ENCODE measurements around the gene MYO6.

Gene MYO6

GRCh38 chr6:75870389-75870788 is 121.3 kb downstream of the MYO6 start:
- Histone ChIP-seq H3K4me1 (ENCODE audit: control insufficient read depth, insufficient read depth, low read length, poor library complexity, severe bottlenecking) (no peaks in the 10 kb centered on the region), H3K36me3 (ENCODE audit: control insufficient read depth, insufficient read depth, low read length) (no peaks in the 10 kb centered on the region), H3K9me3 (ENCODE audit: control insufficient read depth, low read length) (no peaks in the 10 kb centered on the region), H3K27me3 (replicated peaks; ENCODE audit: control insufficient read depth, insufficient read depth, low read length, poor library complexity, severe bottlenecking) (no peaks in the 10 kb centered on the region), H3K4me3 (ENCODE audit: insufficient read depth, low read depth, low read length, poor library complexity, severe bottlenecking) (no peak overlapping the region), H3K27ac (ENCODE audit: insufficient read depth, low read length, poor library complexity, severe bottlenecking) (no peak overlapping the region)
- no peak for DNase-seq

GRCh38 chr6:75874224-75874623 is 125.2 kb downstream of the MYO6 start:
- no peaks in the 10 kb centered on the region for H3K9me3 ChIP-seq (ENCODE audit: control insufficient read depth, low read length)
- H3K36me3 ChIP-seq (ENCODE audit: control insufficient read depth, insufficient read depth, low read length) = no peaks in the 10 kb centered on the region
- no peak for DNase-seq
- H3K4me3 ChIP-seq (ENCODE audit: insufficient read depth, low read depth, low read length, poor library complexity, severe bottlenecking) = no peak overlapping the region
- H3K27me3 ChIP-seq (replicated peaks; ENCODE audit: control insufficient read depth, insufficient read depth, low read length, poor library complexity, severe bottlenecking) = no peaks in the 10 kb centered on the region
- H3K4me1 ChIP-seq (ENCODE audit: control insufficient read depth, insufficient read depth, low read length, poor library complexity, severe bottlenecking) = no peaks in the 10 kb centered on the region
- no peak overlapping the region for H3K27ac ChIP-seq (ENCODE audit: insufficient read depth, low read length, poor library complexity, severe bottlenecking)

- Histone ChIP-seq H3K36me3 (ENCODE audit: control insufficient read depth, insufficient read depth, low read length) (no peaks in the 10 kb centered on the region), H3K4me3 (ENCODE audit: insufficient read depth, low read depth, low read length, poor library complexity, severe bottlenecking) (no peak overlapping the region), H3K27me3 (replicated peaks; ENCODE audit: control insufficient read depth, insufficient read depth, low read length, poor library complexity, severe bottlenecking) (no peaks in the 10 kb centered on the region), H3K27ac (ENCODE audit: insufficient read depth, low read length, poor library complexity, severe bottlenecking) (no peak overlapping the region), H3K4me1 (ENCODE audit: control insufficient read depth, insufficient read depth, low read length, poor library complexity, severe bottlenecking) (no peaks in the 10 kb centered on the region), H3K9me3 (ENCODE audit: control insufficient read depth, low read length) (no peaks in the 10 kb centered on the region)
- no peak for DNase-seq
Observed at GRCh38 chr6:75876152-75876551, 127.1 kb downstream of the MYO6 start.

DNA sequence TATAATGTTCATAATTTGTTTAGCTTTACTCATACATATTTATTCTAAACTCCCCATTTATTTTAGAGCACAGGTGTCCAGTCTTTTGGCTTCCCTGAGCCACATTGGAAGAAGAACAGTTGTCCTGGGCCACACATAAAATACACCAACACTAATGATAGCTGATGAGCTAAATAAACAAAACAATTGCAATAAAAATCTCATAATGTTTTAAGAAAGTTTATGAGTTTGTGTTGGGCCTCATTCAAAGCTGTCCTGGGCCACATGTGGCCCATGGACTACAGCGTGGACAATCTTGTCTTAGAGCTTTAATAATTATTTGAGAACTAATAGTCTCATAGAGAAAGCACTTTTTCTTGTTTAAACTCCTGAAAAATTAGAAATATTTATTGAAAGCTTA is 131.3 kb downstream of the MYO6 start:
- Histone ChIP-seq H3K27ac (ENCODE audit: insufficient read depth, low read length, poor library complexity, severe bottlenecking) (no peak overlapping the region), H3K27me3 (replicated peaks; ENCODE audit: control insufficient read depth, insufficient read depth, low read length, poor library complexity, severe bottlenecking) (no peaks in the 10 kb centered on the region), H3K4me3 (ENCODE audit: insufficient read depth, low read depth, low read length, poor library complexity, severe bottlenecking) (no peak overlapping the region), H3K9me3 (ENCODE audit: control insufficient read depth, low read length) (no peaks in the 10 kb centered on the region), H3K36me3 (ENCODE audit: control insufficient read depth, insufficient read depth, low read length) (no peaks in the 10 kb centered on the region), H3K4me1 (ENCODE audit: control insufficient read depth, insufficient read depth, low read length, poor library complexity, severe bottlenecking) (no peaks in the 10 kb centered on the region)
- no peak for DNase-seq

DNA sequence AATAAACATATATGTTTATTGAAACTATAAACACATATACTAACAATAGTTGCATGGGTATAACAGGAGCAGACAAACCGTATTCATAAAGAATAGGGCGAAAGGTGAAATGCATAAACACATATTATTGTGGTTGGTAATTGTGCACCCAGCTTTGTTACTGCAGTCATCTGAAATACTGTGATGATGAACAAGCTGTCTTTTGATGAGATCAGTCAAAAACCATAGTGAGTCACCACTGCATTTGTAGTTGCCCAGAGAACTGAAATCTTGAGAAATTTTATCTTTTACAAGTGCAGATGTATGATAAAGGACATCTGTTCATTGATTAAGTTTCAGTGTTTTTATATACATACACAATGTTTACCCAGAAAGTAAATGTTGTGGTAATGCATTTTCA is 133.7 kb downstream of the MYO6 start:
- Histone ChIP-seq H3K4me3 (ENCODE audit: insufficient read depth, low read depth, low read length, poor library complexity, severe bottlenecking) (no peak overlapping the region), H3K27me3 (replicated peaks; ENCODE audit: control insufficient read depth, insufficient read depth, low read length, poor library complexity, severe bottlenecking) (no peaks in the 10 kb centered on the region), H3K9me3 (ENCODE audit: control insufficient read depth, low read length) (no peaks in the 10 kb centered on the region), H3K4me1 (ENCODE audit: control insufficient read depth, insufficient read depth, low read length, poor library complexity, severe bottlenecking) (no peaks in the 10 kb centered on the region), H3K36me3 (ENCODE audit: control insufficient read depth, insufficient read depth, low read length) (no peaks in the 10 kb centered on the region), H3K27ac (ENCODE audit: insufficient read depth, low read length, poor library complexity, severe bottlenecking) (no peak overlapping the region)
- DNase-seq = no peak

DNA sequence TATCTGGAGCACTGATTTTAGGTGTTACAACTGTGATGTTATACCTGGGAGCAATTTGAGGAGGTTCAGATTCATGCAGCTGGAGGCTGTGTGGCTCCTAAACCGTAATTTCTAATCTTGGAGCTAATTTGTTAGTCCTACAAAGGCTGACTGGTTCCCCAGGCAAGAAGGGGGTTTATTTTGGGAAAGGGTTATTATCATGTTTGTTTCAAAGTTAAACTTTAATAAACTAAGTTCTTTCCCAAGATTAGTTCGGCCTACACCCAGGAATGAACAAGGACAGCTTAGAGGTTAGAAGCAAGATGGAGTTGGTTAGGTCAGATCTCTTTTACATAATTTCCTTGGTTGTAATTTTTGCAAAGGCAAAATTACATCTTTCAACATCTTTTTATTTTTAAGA is 135.8 kb downstream of the MYO6 start:
- H3K27ac ChIP-seq (ENCODE audit: insufficient read depth, low read length, poor library complexity, severe bottlenecking) = no peak overlapping the region
- H3K36me3 ChIP-seq (ENCODE audit: control insufficient read depth, insufficient read depth, low read length) = no peaks in the 10 kb centered on the region
- no peak for DNase-seq

GRCh38 chr6:75892384-75892783 is 143.3 kb downstream of the MYO6 start:
- no peak overlapping the region for H3K4me3 ChIP-seq (ENCODE audit: insufficient read depth, low read depth, low read length, poor library complexity, severe bottlenecking)
- H3K27ac ChIP-seq (ENCODE audit: insufficient read depth, low read length, poor library complexity, severe bottlenecking) = no peak overlapping the region
- no peaks in the 10 kb centered on the region for H3K27me3 ChIP-seq (replicated peaks; ENCODE audit: control insufficient read depth, insufficient read depth, low read length, poor library complexity, severe bottlenecking)
- no peaks in the 10 kb centered on the region for H3K4me1 ChIP-seq (ENCODE audit: control insufficient read depth, insufficient read depth, low read length, poor library complexity, severe bottlenecking)
- DNase-seq = no peak
- H3K36me3 ChIP-seq (ENCODE audit: control insufficient read depth, insufficient read depth, low read length) = no peaks in the 10 kb centered on the region
- H3K9me3 ChIP-seq (ENCODE audit: control insufficient read depth, low read length) = no peaks in the 10 kb centered on the region

More for the DNA sequence above, 135.8 kb downstream of the MYO6 start:
- H3K9me3 ChIP-seq (ENCODE audit: control insufficient read depth, low read length) = no peaks in the 10 kb centered on the region
- H3K4me3 ChIP-seq (ENCODE audit: insufficient read depth, low read depth, low read length, poor library complexity, severe bottlenecking) = no peak overlapping the region
- H3K27me3 ChIP-seq (replicated peaks; ENCODE audit: control insufficient read depth, insufficient read depth, low read length, poor library complexity, severe bottlenecking) = no peaks in the 10 kb centered on the region
- no peaks in the 10 kb centered on the region for H3K4me1 ChIP-seq (ENCODE audit: control insufficient read depth, insufficient read depth, low read length, poor library complexity, severe bottlenecking)

GRCh38 chr6:75893058-75893775 is 144.2 kb downstream of the MYO6 start:
- no peak for DNase-seq
- H3K27ac ChIP-seq (ENCODE audit: insufficient read depth, low read length, poor library complexity, severe bottlenecking) = no peak overlapping the region
- no peak overlapping the region for H3K4me3 ChIP-seq (ENCODE audit: insufficient read depth, low read depth, low read length, poor library complexity, severe bottlenecking)
- no peaks in the 10 kb centered on the region for H3K4me1 ChIP-seq (ENCODE audit: control insufficient read depth, insufficient read depth, low read length, poor library complexity, severe bottlenecking)
- H3K9me3 ChIP-seq (ENCODE audit: control insufficient read depth, low read length) = no peaks in the 10 kb centered on the region
- H3K27me3 ChIP-seq (replicated peaks; ENCODE audit: control insufficient read depth, insufficient read depth, low read length, poor library complexity, severe bottlenecking) = no peaks in the 10 kb centered on the region
- H3K36me3 ChIP-seq (ENCODE audit: control insufficient read depth, insufficient read depth, low read length) = no peaks in the 10 kb centered on the region

GRCh38 chr6:75893776-75894152 is 144.7 kb downstream of the MYO6 start:
- Histone ChIP-seq H3K27ac (ENCODE audit: insufficient read depth, low read length, poor library complexity, severe bottlenecking) (no peak overlapping the region), H3K36me3 (ENCODE audit: control insufficient read depth, insufficient read depth, low read length) (no peaks in the 10 kb centered on the region), H3K4me1 (ENCODE audit: control insufficient read depth, insufficient read depth, low read length, poor library complexity, severe bottlenecking) (no peaks in the 10 kb centered on the region), H3K9me3 (ENCODE audit: control insufficient read depth, low read length) (no peaks in the 10 kb centered on the region), H3K4me3 (ENCODE audit: insufficient read depth, low read depth, low read length, poor library complexity, severe bottlenecking) (no peak overlapping the region), H3K27me3 (replicated peaks; ENCODE audit: control insufficient read depth, insufficient read depth, low read length, poor library complexity, severe bottlenecking) (no peaks in the 10 kb centered on the region)
- no peak for DNase-seq

DNA sequence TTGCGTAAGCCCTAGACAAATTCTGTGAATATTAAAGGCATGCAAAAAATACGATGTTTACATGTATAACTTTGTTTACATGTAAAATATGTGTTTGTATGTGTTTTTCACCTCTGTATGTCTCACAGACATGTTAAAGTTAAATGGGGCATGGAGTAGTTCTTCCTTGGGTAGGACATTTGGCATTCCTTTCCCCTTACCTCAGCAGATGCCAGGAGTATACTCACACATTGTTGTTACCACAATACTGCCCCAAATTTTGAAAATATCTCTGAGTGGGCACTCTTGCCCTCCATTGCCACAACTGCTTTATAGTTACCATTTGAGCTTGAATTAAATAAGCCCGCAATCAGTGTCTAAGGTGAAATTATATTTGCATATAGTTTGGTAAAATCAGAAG is 147.5 kb downstream of the MYO6 start:
- no peaks in the 10 kb centered on the region for H3K4me1 ChIP-seq (ENCODE audit: control insufficient read depth, insufficient read depth, low read length, poor library complexity, severe bottlenecking)
- DNase-seq = no peak
- no peak overlapping the region for H3K27ac ChIP-seq (ENCODE audit: insufficient read depth, low read length, poor library complexity, severe bottlenecking)
- H3K36me3 ChIP-seq (ENCODE audit: control insufficient read depth, insufficient read depth, low read length) = no peaks in the 10 kb centered on the region
- H3K27me3 ChIP-seq (replicated peaks; ENCODE audit: control insufficient read depth, insufficient read depth, low read length, poor library complexity, severe bottlenecking) = no peaks in the 10 kb centered on the region
- H3K4me3 ChIP-seq (ENCODE audit: insufficient read depth, low read depth, low read length, poor library complexity, severe bottlenecking) = no peak overlapping the region
- H3K9me3 ChIP-seq (ENCODE audit: control insufficient read depth, low read length) = no peaks in the 10 kb centered on the region

All from effector memory CD4-positive, alpha-beta T cell (primary cell).